A673 (cell line): ENCODE data around the gene PAPPA.

Experiments used
- EZH2 ChIP-seq: fragments of 200-600 bp; sonication (generic); IDR thresholded peaks from 2 replicates; pipeline ENCODE4 v1.6.1; 2017; ENCODE audit warnings: borderline replicate concordance, low read depth, mild to moderate bottlenecking, mixed read lengths, antibody characterized with exemption, low read length; ENCODE audit not compliant: poor library complexity, severe bottlenecking
- TF ChIP-seq, protein P1 (sequence below): fragments of 300-800, 200-600 bp; sonication (generic); conservative IDR thresholded peaks from 2 replicates; pipeline ENCODE4 v1.5.1; 2017; ENCODE audit warnings: low read depth, mild to moderate bottlenecking, antibody characterized with exemption, low read length, moderate library complexity, mixed read lengths

DNA sequence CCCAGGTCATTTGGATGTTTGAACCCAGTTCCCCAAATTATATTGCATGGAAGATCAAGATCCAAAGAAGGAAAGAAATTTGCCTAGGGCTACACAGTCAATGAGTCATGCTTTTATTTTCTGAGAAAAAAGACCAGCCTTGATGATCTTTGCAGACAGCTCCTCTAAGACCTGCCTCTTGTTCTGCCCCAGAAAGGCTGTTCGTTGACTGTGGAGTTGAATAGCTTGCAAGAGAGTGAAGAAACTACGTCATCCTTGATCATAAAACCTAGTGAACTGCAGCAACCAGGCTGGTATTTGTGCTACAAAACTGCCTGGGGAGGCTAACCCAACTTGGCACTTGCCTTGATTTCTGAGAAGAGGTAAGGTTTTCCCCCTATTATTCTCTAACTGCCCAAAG lies 263.9 kb downstream of the PAPPA start:
- TF ChIP-seq, protein P1, sequence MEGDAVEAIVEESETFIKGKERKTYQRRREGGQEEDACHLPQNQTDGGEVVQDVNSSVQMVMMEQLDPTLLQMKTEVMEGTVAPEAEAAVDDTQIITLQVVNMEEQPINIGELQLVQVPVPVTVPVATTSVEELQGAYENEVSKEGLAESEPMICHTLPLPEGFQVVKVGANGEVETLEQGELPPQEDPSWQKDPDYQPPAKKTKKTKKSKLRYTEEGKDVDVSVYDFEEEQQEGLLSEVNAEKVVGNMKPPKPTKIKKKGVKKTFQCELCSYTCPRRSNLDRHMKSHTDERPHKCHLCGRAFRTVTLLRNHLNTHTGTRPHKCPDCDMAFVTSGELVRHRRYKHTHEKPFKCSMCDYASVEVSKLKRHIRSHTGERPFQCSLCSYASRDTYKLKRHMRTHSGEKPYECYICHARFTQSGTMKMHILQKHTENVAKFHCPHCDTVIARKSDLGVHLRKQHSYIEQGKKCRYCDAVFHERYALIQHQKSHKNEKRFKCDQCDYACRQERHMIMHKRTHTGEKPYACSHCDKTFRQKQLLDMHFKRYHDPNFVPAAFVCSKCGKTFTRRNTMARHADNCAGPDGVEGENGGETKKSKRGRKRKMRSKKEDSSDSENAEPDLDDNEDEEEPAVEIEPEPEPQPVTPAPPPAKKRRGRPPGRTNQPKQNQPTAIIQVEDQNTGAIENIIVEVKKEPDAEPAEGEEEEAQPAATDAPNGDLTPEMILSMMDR = no peak
- TF ChIP-seq EZH2 = no peak
